Measurements from ENCODE around the gene CFAP68.

- TF ChIP-seq ZNF274 (IDR thresholded peaks at IDR 0.05; ENCODE audit: low read depth, low read length) (no peak), YY1 (IDR thresholded peaks at IDR 0.05; ENCODE audit: insufficient read depth, insufficient read length) (no peak)
Measured at GRCh38 chr11:111871693-111872161, 7.6 kb upstream of the CFAP68 start.

All from NT2/D1 (cell line).